K562 (cell line): ENCODE measurements around the gene SPATS2L. TPM values are rescaled to one million over a fixed set of nuclear protein-coding genes. Genes with fewer than 3 reads are reported as not detected.

ENCODE experiments used
- CCNT2 ChIP-seq: IDR thresholded peaks from 2 replicates; pipeline ENCODE4 v1.6.1; 2011; ENCODE audit warnings: borderline replicate concordance, low read depth, mild to moderate bottlenecking, moderate library complexity, mixed read lengths, low read length; ENCODE audit not compliant: insufficient read length; ENCODE audit errors: extremely low read depth
- HCFC1 ChIP-seq: IDR thresholded peaks from 2 replicates; pipeline ENCODE4 v1.6.1; 2012; ENCODE audit warnings: low read depth, low read length, improper control_type of control experiment
- MEIS2 ChIP-seq: fragments of 450-650 bp; IDR thresholded peaks from 2 replicates; pipeline ENCODE4 v1.6.1; 2014; ENCODE audit warnings: mild to moderate bottlenecking; ENCODE audit not compliant: partially characterized antibody
- ZNF140 ChIP-seq: fragments of 250-450 bp; sonication (Bioruptor Pico); IDR thresholded peaks from 2 replicates; pipeline ENCODE4 v1.8.0; 2021; ENCODE audit warnings: moderate library complexity, mild to moderate bottlenecking, inconsistent platforms
- polyA plus RNA-seq, 8 experiments: library from polyadenylated mRNA; depleted of rRNA in 4 of 8; stranded (reverse) in 5 of 8; unstranded in 3 of 8; fragments of >200 nt; fragmentation: Nextera tagmentation in 2 of 8; fragmentation: Illumina TruSeq in 1 of 8; extraction: Ambion mirVana in 2 of 8; extraction: Trizol in 1 of 8; gene quantifications; 2 replicates each; pipeline versions ENCODE4 v1.2.1 to v1.2.3, GENCODE V29; 2011 to 2014; ENCODE audit warnings: inconsistent platforms in 1 of 8, missing spikeins in 1 of 8
- total RNA-seq, 7 experiments: library from RNA; depleted of rRNA in 6 of 7; stranded (reverse); fragments of >200 nt in 6 of 7; fragmentation: Illumina TruSeq in 2 of 7; extraction: Trizol in 2 of 7; gene quantifications; 2 replicates each; pipeline versions ENCODE4 v1.2.1 to v1.2.3, GENCODE V29; 2011 to 2021; ENCODE audit warnings: low replicate concordance in 1 of 7
- TF ChIP-seq, protein P1 (sequence below): fragments of 450-650 bp; IDR thresholded peaks from 2 replicates; pipeline ENCODE4 v1.6.1; 2016; ENCODE audit warnings: low read depth, mild to moderate bottlenecking, moderate library complexity
- TF ChIP-seq, protein P2 (sequence below): fragments of 450-650 bp; IDR thresholded peaks from 2 replicates; pipeline ENCODE4 v1.6.1; 2017; ENCODE audit warnings: antibody characterized with exemption
- TF ChIP-seq, protein P3 (sequence below): fragments of 200-400 bp; formaldehyde crosslinking; IDR thresholded peaks from 2 replicates; pipeline ENCODE4 v1.6.1; 2017; ENCODE audit warnings: mild to moderate bottlenecking, low read depth, low read length, moderate library complexity
- TF ChIP-seq, protein P4 (sequence below): fragments of 450-650 bp; IDR thresholded peaks from 2 replicates; pipeline ENCODE4 v1.6.1; 2016; ENCODE audit warnings: borderline replicate concordance

SPATS2L gene
- total and polyA plus RNA-seq, 9 of the 15 experiments (the other 6 are each of a cell fraction or from before 2014, with no cell fraction given), result 11.3 to 41.5 (median 24.9) TPM

DNA sequence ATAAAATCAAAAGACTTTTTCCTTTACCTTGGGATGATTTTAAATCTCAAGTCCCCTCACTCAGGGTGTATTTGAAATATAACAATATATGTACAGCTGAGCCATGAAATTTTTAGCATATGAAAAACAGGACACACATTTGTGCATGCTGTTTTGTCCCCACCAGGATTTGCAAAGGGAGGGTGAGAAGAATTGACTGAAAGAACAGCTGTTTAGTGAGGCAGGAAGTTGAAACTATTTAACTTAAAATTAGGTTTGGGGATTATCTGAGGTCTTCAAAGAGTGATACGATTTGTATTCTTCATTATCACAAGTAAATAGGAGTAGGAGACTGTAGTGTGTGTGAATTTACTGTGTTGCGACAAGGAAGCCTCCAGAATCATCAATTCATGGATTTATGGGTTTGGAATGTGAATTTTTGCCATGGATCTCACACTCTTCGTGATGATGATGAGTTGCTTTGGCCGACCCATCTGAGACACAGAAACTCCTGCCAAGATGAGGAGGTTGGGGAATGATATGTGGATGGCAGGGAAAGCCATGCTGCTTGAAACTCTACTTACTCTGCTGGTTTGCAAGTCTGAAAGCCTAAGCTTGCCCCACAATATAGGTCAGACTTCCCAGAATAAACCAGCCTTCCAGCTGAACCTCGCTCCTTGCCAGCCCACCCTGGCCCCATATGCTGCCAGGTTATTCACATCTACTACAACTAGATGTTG lies 31.0 kb upstream of the SPATS2L start (continued):
- no peak for TF ChIP-seq HCFC1
- TF ChIP-seq, protein P1, sequence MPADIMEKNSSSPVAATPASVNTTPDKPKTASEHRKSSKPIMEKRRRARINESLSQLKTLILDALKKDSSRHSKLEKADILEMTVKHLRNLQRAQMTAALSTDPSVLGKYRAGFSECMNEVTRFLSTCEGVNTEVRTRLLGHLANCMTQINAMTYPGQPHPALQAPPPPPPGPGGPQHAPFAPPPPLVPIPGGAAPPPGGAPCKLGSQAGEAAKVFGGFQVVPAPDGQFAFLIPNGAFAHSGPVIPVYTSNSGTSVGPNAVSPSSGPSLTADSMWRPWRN, result no peak
- TF ChIP-seq MEIS2, result no peak
- TF ChIP-seq ZNF140 (CRISPR knock-in tag), result no peak
- TF ChIP-seq, protein P2, sequence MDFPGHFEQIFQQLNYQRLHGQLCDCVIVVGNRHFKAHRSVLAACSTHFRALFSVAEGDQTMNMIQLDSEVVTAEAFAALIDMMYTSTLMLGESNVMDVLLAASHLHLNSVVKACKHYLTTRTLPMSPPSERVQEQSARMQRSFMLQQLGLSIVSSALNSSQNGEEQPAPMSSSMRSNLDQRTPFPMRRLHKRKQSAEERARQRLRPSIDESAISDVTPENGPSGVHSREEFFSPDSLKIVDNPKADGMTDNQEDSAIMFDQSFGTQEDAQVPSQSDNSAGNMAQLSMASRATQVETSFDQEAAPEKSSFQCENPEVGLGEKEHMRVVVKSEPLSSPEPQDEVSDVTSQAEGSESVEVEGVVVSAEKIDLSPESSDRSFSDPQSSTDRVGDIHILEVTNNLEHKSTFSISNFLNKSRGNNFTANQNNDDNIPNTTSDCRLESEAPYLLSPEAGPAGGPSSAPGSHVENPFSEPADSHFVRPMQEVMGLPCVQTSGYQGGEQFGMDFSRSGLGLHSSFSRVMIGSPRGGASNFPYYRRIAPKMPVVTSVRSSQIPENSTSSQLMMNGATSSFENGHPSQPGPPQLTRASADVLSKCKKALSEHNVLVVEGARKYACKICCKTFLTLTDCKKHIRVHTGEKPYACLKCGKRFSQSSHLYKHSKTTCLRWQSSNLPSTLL, result no peak
- TF ChIP-seq, protein P3, sequence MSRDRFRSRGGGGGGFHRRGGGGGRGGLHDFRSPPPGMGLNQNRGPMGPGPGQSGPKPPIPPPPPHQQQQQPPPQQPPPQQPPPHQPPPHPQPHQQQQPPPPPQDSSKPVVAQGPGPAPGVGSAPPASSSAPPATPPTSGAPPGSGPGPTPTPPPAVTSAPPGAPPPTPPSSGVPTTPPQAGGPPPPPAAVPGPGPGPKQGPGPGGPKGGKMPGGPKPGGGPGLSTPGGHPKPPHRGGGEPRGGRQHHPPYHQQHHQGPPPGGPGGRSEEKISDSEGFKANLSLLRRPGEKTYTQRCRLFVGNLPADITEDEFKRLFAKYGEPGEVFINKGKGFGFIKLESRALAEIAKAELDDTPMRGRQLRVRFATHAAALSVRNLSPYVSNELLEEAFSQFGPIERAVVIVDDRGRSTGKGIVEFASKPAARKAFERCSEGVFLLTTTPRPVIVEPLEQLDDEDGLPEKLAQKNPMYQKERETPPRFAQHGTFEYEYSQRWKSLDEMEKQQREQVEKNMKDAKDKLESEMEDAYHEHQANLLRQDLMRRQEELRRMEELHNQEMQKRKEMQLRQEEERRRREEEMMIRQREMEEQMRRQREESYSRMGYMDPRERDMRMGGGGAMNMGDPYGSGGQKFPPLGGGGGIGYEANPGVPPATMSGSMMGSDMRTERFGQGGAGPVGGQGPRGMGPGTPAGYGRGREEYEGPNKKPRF, result no peak
- TF ChIP-seq CCNT2, result no peak
- TF ChIP-seq, protein P4, sequence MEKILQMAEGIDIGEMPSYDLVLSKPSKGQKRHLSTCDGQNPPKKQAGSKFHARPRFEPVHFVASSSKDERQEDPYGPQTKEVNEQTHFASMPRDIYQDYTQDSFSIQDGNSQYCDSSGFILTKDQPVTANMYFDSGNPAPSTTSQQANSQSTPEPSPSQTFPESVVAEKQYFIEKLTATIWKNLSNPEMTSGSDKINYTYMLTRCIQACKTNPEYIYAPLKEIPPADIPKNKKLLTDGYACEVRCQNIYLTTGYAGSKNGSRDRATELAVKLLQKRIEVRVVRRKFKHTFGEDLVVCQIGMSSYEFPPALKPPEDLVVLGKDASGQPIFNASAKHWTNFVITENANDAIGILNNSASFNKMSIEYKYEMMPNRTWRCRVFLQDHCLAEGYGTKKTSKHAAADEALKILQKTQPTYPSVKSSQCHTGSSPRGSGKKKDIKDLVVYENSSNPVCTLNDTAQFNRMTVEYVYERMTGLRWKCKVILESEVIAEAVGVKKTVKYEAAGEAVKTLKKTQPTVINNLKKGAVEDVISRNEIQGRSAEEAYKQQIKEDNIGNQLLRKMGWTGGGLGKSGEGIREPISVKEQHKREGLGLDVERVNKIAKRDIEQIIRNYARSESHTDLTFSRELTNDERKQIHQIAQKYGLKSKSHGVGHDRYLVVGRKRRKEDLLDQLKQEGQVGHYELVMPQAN, result no peak
